Suprapubic skin (tissue), 3 donors: Measurements from ENCODE around the gene FAM200C.

ENCODE experiments used
- POLR2A ChIP-seq, 2 donors: fragments of 450-650 bp; IDR thresholded peaks; one replicate each; pipeline ENCODE4 v1.6.1; 2017; ENCODE audit warnings: antibody characterized with exemption in 2 of 2, mild to moderate bottlenecking in 2 of 2, moderate library complexity in 2 of 2
- TF ChIP-seq, protein P1 (sequence below), 2 donors: fragments of 200-600 bp in 1 of 2; fragments of 450-650 bp in 1 of 2; sonication (generic) in 1 of 2; IDR thresholded peaks; one replicate each; pipeline ENCODE4 v1.5.1; 2016 to 2019; ENCODE audit warnings: antibody characterized with exemption in 2 of 2, mild to moderate bottlenecking in 1 of 2, moderate library complexity in 1 of 2

DNA sequence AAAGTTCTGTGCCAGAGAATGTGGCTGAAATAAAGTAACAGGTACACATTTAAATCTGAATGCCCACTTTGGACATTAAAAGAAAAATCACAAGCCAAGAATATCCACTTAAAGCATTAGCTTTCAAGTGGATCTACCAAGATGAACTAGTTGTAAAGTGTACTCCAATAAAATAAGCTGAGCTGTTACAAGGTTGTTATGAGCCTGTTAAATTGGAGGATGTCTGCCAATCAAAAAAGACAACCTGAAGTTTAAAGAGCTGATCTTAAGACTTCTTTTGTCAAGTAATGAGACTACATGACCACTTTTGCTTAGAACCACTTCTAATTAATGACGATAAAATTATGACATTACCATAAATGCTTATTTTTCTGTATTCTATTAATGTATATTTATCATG is 2.4 kb downstream of the FAM200C start:
- TF ChIP-seq, protein P1, sequence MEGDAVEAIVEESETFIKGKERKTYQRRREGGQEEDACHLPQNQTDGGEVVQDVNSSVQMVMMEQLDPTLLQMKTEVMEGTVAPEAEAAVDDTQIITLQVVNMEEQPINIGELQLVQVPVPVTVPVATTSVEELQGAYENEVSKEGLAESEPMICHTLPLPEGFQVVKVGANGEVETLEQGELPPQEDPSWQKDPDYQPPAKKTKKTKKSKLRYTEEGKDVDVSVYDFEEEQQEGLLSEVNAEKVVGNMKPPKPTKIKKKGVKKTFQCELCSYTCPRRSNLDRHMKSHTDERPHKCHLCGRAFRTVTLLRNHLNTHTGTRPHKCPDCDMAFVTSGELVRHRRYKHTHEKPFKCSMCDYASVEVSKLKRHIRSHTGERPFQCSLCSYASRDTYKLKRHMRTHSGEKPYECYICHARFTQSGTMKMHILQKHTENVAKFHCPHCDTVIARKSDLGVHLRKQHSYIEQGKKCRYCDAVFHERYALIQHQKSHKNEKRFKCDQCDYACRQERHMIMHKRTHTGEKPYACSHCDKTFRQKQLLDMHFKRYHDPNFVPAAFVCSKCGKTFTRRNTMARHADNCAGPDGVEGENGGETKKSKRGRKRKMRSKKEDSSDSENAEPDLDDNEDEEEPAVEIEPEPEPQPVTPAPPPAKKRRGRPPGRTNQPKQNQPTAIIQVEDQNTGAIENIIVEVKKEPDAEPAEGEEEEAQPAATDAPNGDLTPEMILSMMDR (IDR thresholded peaks at IDR 0.05), result no peak
- no peak for TF ChIP-seq POLR2A (IDR thresholded peaks at IDR 0.05)
